ENCODE results near the gene NOC2L.
"Not testable (repeated sequence)": the region's sequence is repeated elsewhere in the genome, so short reads cannot be mapped to it uniquely, and the experiment has no call there.

NOC2L gene

GRCh38 chr1:958823-959730 is at the start of gene NOC2L:
Gene NOC2L (minus strand): TSS chr1:959256. CDS start chr1:959240, 16 bp downstream.
- peak; percentile 100 for DNase-seq

DNA sequence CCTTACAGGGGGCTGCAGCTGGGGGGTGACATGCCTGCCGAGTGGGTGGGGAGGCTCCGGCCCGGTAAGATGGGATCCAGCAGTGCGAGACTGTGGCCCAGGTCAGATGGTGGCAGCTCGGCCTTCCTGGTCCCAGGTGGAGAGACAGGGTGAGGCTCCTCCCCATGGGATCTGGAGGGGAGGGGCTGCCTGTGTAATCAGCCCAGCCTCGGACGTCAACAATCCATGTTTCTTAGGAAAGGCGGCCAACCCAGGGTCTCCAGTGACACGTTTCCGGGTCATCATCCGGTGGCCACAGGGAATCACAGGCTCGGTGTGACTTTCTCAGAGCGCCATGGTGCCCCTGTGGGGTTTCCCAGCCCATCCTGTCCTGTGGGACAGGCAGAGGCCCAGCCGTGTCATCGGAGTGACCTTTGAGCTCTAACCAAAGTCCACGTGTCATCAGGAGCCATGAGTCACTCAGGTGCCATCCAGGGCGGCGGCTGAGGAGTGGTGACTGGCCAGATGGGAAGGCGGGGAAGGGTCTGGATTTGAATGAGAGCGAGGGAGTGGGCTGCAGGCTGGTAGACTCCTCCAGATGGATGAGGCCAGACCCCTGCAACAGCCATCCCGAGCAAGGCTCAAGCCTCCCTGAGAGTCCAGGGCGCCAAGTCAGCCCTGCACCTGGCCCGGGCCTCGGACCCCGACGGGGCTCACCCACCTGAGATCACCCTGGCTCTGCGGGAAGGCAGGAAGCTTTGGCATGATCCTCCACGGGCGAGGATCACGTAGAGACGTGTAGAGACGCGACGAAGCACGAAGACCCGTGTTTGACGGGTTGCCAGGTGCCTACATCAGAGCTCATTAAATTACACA is 47.5 kb upstream of the NOC2L start:
- DNase-seq, result no peak

GRCh38 chr1:1005774-1006304 is 46.8 kb upstream of the NOC2L start:
- no peak for DNase-seq

GRCh38 chr1:1004780-1005697 is 46.0 kb upstream of the NOC2L start:
- no peak for DNase-seq

DNA sequence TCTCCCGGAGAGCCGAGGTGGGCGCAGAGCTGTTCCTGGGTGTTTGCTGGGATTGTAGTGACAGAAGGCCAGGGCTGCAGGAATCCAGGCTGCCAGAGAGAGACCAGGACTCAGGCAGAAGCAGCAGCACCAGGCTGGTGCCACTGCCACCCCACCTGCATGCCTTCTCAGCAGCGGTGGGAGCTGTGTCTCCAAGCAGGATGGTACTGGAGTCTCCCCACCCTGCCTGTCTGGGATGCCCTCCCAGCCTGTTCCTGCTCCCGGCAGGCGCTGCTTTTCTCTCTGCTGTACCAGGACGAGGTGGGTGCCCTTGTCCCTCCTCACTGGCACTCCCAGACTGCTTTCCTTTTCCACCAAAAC is 45.3 kb upstream of the NOC2L start:
- no peak for DNase-seq

DNA sequence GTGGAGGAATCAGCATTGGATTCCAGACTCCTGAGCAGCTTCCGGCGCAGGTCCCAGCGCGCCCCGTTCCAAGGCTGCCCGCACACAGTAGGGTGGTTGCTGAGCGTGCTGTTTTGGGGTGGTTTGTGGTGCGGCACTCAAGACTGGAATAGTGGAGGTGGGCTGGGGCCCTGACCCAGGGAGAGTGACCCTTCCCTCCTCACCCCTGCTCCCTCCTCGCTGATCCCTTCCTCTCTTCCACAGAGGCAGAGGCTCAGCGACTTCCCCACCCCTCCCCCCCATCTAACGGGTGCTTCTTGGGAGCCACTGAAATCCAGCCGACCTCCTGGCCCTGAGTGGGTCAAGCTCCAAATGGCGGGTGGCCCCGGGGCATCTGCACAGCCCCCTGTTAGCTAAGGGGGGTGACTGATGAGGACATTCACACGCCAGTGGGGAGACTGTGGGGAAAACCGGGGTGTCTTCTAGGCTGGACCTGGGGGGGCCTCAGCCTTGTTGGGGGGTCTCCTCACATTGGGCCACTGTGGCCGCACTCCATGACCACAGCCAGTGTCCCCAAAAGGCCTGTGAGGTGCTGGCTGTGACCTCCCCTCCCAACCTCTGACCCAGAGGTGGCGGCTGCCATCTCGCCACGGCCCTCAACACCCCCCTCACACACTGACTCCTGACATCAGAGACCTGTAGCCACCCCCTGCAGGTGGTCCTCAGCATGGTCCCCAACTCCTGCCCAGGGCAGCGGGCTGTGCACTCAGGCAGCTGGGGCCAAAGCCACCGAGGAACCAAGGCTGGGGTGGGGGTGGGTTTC is 44.8 kb upstream of the NOC2L start:
- DNase-seq, result no peak

- DNase-seq, result no peak
Observed at GRCh38 chr1:1001057-1001783, 42.2 kb upstream of the NOC2L start.

GRCh38 chr1:1000357-1001056 is 41.5 kb upstream of the NOC2L start:
- peak; percentile 74 to 83 for DNase-seq

DNA sequence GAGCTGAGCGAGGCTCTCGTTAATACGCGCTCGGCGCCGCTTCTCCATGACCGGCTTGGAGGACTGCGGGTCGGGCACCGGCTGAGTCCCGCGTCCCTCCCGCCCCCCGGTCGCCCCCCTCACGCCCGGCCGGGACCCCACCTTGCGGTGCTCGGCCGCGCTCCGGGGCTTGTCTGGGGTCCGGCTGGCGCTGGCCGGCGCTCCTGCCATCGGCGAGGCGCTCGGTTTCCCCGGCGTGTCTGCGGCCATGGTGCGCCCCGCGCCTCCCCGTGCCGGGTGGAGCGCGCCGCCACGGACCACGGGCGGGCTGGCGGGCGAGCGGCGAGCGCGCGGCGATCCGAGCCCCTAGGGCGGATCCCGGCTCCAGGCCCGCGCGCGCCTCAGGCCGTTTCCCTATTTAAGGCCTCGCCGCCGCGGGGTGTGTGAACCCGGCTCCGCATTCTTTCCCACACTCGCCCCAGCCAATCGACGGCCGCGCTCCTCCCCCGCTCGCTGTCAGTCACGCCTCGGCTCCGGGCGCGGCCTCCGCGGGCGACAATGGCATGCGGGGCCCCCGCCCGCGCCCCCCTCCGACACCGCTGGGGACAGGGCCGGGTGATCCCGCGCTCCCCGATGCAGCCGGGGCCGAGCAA is 40.8 kb upstream of the NOC2L start, which contains the start of gene HES4:
TSS of gene HES4 (minus strand) at position 373 of the 632 bp plus-strand sequence. CDS start at position 249, 124 bp downstream.
- DNase-seq, result peak; percentile 74 to 79

DNA sequence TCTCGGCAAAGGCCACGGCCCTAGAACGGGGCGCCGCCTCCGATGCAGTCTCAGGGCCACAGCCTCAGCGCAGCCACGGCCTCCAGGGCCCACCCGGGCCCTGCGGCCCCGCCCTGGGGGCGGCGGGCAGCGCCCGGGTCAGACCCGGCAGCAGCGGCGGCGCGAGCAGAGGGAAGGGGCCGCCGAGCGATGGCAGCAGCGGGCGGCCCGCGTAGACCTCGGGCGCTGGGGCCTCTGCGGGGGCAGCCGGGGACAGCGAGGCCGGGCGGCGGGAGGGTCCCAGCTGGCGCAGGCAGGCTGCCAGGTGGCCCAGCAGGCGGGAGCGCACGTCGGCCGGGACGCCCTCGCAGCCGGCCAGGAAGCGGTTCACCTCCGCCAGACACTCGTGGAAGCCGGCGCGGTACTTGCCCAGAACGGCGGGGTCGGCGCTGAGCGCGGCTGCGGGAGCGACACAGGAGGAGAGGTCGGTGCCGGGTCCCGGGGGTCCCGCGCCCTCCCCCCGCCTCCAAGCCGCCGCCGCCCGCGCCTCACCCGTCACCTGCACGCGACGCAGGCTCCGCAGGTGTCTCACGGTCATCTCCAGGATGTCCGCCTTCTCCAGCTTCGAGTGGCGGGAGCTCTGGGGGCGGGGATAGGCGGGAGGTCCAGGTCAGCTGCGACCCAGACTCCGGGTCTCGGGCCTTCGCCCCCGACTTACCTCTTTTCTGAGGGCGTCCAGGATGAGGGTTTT is 40.1 kb upstream of the NOC2L start:
- no peak for DNase-seq

DNA sequence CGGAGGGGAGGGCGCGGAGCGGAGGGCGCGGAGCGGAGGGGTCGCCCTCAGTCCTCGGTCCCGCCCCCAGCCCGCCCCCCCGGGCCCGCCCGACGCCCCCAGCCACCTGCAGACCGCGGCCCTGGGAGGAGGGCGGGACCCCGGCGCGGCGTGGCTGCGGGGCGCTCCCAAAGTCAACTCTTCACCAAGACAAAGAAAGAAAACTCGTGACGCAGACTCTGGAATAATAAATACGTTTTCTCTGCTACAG is 39.6 kb upstream of the NOC2L start:
- DNase-seq, result no peak

GRCh38 chr1:997993-998744 is 39.1 kb upstream of the NOC2L start:
- DNase-seq, result no peak

DNA sequence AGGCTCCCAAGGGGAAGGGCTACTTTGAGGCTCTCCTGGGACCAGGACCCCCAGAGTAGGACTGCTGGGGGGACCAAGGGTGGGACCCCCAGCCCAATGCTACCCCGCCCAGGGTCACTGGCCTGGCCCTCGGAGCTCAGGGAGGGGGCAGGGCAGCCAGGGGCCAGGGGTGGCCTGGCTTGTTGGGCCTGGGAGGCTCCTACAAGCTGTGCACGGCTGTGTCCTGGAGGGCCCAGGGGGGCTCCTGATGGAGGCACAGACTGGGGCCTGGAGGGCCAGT is 38.6 kb upstream of the NOC2L start:
- no peak for DNase-seq

DNA sequence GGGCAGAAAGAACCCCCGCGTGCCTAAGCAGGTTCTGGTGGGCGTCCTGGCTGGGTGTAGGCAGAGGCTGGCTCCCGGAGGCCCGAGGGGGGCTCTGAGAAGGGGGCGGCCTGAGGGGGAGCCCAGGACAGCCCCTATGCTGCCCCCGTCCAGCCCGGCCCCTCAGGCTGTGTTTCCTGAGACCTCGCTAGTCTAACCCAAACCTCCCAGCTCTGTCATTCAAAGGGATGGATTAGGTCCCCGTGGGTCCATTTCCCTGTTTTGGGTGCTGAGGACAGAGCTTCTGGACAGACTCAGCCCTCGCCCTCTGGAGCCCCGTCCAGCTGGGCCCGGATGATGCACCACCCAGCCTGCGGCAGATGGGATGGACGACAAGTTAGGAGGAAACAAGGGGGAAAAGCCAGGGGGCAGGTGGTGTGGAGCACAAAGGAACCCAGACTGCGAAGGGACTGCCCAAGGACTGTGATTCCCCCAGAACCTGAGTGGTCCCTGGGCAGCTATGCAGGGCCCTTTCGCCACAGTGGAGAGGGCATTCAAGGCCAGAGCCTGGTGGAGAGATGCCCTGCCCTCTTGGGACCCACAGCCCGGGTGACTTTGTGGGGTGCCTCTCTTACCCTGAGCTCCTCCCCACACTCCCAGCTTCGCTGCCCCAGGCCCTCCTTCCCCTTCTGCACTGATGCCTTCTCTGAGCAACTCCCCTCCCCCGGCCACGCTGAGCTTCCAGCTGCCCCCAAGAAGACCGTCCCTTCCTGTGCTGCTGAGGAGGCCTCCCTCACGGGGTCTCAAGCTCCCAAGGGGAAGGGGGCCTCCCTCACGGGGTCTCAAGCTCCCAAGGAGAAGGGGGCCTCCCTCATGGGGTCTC is 38.0 kb upstream of the NOC2L start:
- DNase-seq, result no peak

GRCh38 chr1:995665-996633 is 36.9 kb upstream of the NOC2L start:
- DNase-seq, result no peak

DNA sequence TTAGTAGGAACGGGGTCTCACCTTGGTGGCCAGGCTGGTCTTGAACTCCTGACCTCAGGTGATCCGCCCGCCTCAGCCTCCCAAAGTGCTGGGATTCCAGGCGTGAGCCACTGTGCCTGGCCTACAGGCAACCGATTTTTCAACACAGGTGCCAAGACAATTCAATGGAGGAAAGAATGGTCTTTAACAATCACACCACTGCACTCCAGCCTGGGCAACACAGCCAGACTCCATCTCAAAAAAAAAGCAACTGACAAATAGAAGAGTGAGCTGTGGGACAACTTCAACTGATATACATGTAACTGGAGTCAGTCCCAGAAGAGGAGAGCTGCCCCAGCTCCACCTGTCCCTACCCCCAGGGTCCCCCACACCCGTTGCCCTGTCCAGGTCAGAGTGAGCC is 35.5 kb upstream of the NOC2L start:
- not testable (repeated sequence) for DNase-seq

Data from activated T-cell treated with anti-CD3 and anti-CD28 coated beads, Interleukin-2, amount 50 U/mL, for 48 hours (primary cell).